ENCODE data around the gene NCF4.

NCF4 gene

DNA sequence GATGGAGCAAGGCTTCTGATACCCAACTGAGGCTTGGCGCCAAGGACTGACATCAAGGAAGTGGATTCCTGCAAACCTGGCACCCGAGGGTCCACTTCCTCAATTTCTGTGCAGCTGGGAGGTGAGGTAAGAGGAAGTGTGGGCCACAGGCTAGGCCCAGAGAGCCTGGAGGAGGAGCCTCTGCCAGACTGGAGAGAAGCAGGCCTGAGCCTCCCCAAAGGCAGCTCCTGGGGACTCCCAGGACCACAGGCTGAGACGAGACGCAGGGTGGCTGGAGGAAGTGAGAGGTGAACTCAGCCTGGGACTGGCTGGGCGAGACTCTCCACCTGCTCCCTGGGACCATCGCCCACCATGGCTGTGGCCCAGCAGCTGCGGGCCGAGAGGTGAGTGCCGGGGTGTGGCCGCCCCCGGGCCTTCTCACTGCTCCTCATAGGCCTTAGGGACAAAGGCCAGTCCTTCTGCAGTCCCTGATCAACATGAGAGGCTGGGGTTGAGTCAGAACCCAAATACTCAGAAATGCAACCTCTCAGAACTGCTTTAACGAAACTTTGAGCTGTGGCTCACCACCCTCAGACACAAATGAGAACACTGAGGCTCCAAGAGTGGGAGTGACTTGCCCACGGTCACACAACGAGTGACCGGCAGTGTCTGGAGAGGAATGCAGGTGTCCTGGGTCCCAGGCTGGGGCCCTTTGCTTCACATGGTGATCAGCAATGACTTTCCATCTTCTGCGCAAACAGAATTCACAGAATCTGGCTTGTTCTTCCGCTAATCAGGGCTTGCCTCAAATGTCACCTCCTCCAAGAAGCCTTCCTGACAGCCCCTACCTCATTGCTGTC, at the start of gene NCF4:
Gene NCF4 (plus strand): TSS at position 186 of the 839 bp plus-strand sequence. CDS start 166 bp downstream, at position 352.
- no peak for ATAC-seq
- TF ChIP-seq BACH2 (CRISPR knock-in tag; IDR thresholded peaks at IDR 0.05; ENCODE audit: borderline replicate concordance) (no peak), RARB (CRISPR knock-in tag; IDR thresholded peaks at IDR 0.05) (no peak), ZFP30 (CRISPR knock-in tag; IDR thresholded peaks at IDR 0.05) (no peak), ARNTL (CRISPR knock-in tag; IDR thresholded peaks at IDR 0.05; ENCODE audit: borderline replicate concordance, low read depth) (no peak), TOX (CRISPR knock-in tag; IDR thresholded peaks at IDR 0.05; ENCODE audit: borderline replicate concordance) (no peak), ZNF8 (CRISPR knock-in tag; IDR thresholded peaks at IDR 0.05) (no peak), TCF4 (CRISPR knock-in tag; IDR thresholded peaks at IDR 0.05; ENCODE audit: borderline replicate concordance) (no peak), PPARA (CRISPR knock-in tag; IDR thresholded peaks at IDR 0.05; ENCODE audit: borderline replicate concordance) (no peak), OSR1 (CRISPR knock-in tag; IDR thresholded peaks at IDR 0.05) (no peak), CSDC2 (CRISPR knock-in tag; IDR thresholded peaks at IDR 0.05) (no peak)
- TF ChIP-seq, protein P1, sequence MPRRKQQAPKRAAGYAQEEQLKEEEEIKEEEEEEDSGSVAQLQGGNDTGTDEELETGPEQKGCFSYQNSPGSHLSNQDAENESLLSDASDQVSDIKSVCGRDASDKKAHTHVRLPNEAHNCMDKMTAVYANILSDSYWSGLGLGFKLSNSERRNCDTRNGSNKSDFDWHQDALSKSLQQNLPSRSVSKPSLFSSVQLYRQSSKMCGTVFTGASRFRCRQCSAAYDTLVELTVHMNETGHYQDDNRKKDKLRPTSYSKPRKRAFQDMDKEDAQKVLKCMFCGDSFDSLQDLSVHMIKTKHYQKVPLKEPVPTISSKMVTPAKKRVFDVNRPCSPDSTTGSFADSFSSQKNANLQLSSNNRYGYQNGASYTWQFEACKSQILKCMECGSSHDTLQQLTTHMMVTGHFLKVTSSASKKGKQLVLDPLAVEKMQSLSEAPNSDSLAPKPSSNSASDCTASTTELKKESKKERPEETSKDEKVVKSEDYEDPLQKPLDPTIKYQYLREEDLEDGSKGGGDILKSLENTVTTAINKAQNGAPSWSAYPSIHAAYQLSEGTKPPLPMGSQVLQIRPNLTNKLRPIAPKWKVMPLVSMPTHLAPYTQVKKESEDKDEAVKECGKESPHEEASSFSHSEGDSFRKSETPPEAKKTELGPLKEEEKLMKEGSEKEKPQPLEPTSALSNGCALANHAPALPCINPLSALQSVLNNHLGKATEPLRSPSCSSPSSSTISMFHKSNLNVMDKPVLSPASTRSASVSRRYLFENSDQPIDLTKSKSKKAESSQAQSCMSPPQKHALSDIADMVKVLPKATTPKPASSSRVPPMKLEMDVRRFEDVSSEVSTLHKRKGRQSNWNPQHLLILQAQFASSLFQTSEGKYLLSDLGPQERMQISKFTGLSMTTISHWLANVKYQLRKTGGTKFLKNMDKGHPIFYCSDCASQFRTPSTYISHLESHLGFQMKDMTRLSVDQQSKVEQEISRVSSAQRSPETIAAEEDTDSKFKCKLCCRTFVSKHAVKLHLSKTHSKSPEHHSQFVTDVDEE (CRISPR knock-in tag; IDR thresholded peaks at IDR 0.05) = no peak
- TF ChIP-seq, protein P2, sequence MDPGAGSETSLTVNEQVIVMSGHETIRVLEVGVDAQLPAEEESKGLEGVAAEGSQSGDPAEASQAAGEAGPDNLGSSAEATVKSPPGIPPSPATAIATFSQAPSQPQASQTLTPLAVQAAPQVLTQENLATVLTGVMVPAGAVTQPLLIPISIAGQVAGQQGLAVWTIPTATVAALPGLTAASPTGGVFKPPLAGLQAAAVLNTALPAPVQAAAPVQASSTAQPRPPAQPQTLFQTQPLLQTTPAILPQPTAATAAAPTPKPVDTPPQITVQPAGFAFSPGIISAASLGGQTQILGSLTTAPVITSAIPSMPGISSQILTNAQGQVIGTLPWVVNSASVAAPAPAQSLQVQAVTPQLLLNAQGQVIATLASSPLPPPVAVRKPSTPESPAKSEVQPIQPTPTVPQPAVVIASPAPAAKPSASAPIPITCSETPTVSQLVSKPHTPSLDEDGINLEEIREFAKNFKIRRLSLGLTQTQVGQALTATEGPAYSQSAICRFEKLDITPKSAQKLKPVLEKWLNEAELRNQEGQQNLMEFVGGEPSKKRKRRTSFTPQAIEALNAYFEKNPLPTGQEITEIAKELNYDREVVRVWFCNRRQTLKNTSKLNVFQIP (CRISPR knock-in tag; IDR thresholded peaks at IDR 0.05; ENCODE audit: borderline replicate concordance, low read depth) = no peak
- TF ChIP-seq, protein P3, sequence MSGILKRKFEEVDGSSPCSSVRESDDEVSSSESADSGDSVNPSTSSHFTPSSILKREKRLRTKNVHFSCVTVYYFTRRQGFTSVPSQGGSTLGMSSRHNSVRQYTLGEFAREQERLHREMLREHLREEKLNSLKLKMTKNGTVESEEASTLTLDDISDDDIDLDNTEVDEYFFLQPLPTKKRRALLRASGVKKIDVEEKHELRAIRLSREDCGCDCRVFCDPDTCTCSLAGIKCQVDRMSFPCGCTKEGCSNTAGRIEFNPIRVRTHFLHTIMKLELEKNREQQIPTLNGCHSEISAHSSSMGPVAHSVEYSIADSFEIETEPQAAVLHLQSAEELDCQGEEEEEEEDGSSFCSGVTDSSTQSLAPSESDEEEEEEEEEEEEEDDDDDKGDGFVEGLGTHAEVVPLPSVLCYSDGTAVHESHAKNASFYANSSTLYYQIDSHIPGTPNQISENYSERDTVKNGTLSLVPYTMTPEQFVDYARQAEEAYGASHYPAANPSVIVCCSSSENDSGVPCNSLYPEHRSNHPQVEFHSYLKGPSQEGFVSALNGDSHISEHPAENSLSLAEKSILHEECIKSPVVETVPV (CRISPR knock-in tag; IDR thresholded peaks at IDR 0.05) = no peak
- TF ChIP-seq, protein P4, sequence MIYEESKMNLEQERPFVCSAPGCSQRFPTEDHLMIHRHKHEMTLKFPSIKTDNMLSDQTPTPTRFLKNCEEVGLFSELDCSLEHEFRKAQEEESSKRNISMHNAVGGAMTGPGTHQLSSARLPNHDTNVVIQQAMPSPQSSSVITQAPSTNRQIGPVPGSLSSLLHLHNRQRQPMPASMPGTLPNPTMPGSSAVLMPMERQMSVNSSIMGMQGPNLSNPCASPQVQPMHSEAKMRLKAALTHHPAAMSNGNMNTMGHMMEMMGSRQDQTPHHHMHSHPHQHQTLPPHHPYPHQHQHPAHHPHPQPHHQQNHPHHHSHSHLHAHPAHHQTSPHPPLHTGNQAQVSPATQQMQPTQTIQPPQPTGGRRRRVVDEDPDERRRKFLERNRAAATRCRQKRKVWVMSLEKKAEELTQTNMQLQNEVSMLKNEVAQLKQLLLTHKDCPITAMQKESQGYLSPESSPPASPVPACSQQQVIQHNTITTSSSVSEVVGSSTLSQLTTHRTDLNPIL (CRISPR knock-in tag; IDR thresholded peaks at IDR 0.05; ENCODE audit: low read depth) = no peak

DNA sequence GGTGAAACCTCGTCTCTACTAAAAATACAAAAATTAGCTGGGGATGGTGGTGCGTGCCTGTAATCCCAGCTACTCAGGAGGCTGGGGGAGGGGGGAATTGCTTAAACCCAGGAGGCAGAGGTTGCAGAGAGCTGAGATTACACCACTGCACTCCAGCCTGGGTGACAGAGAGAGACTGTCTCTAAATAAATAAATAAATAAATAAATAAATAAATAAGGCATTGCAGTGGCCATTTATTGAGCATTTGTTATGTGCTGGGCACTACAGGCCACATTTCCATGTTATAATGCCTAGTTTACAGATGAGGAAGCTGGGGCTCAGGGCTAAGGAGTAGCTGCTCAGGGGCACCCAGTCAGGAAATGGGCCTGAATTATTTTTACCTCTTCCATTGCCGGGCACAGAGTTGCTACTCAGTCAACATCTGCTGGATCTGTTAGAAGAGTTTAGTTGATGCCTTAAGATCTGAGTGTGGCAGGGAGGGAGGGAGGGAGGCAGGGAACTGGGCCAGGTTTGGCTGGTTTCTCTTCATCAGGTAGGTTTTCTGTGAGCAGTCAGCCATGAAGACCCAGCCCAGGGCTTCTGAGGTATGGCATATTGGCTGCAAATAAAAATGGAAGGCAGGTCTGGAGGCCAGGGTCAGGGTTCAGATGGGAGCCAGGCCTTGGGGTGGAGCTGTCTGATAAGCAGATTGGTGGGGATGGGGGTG, 49.6 kb upstream of the NCF4 start:
- TF ChIP-seq ZFP30 (CRISPR knock-in tag; IDR thresholded peaks at IDR 0.05) (no peak), PPARA (CRISPR knock-in tag; IDR thresholded peaks at IDR 0.05; ENCODE audit: borderline replicate concordance) (no peak), RARB (CRISPR knock-in tag; IDR thresholded peaks at IDR 0.05) (no peak), OSR1 (CRISPR knock-in tag; IDR thresholded peaks at IDR 0.05) (no peak), GLIS3 (CRISPR knock-in tag; IDR thresholded peaks at IDR 0.05) (no peak), ZNF8 (CRISPR knock-in tag; IDR thresholded peaks at IDR 0.05) (no peak), TOX (CRISPR knock-in tag; IDR thresholded peaks at IDR 0.05; ENCODE audit: borderline replicate concordance) (no peak), ZNF565 (CRISPR knock-in tag; conservative IDR thresholded peaks at IDR 0.05; ENCODE audit: low read depth) (no peak), CSDC2 (CRISPR knock-in tag; IDR thresholded peaks at IDR 0.05) (no peak), TCF4 (CRISPR knock-in tag; IDR thresholded peaks at IDR 0.05; ENCODE audit: borderline replicate concordance) (no peak), ZNF70 (CRISPR knock-in tag; IDR thresholded peaks at IDR 0.05) (no peak), ESRRG (CRISPR knock-in tag; IDR thresholded peaks at IDR 0.05) (no peak), BACH2 (CRISPR knock-in tag; IDR thresholded peaks at IDR 0.05; ENCODE audit: borderline replicate concordance) (no peak), ZFP3 (CRISPR knock-in tag; IDR thresholded peaks at IDR 0.05) (no peak)
- TF ChIP-seq, protein P4 (CRISPR knock-in tag; IDR thresholded peaks at IDR 0.05; ENCODE audit: low read depth) = no peak
- TF ChIP-seq, protein P3 (CRISPR knock-in tag; IDR thresholded peaks at IDR 0.05) = no peak
- TF ChIP-seq, protein P2 (CRISPR knock-in tag; IDR thresholded peaks at IDR 0.05; ENCODE audit: borderline replicate concordance, low read depth) = no peak
- ATAC-seq = no peak
